ENCODE measurements around the gene PARP11.

Gene PARP11

DNA sequence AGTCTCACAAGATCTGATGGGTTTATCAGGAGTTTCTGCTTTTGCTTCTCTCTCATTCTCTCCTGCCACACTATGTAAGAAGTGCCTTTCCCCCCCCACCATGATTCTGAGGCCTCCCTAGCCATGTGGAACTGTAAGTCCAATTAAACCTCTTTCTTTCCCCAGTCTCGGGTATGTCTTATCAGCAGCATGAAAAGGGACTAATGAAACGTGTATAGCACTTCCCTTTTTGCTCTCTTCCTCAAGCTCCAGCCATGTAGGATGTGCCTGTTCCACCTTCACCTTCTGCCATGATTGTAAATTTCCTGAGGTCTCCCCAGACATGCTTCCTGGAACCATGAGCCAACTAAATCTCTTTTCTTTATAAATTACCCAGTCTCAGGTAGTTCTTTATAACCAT is 113.3 kb downstream of the PARP11 start:
- Histone ChIP-seq H3F3A (ENCODE audit: insufficient read depth) (no peaks in the 10 kb centered on the region), H3K9me3 (ENCODE audit: insufficient read depth, low read length) (no peaks in the 10 kb centered on the region; the same call in 1 of the 2 replicates), H3K4me3 (ENCODE audit: insufficient read depth, low read length, poor library complexity, severe bottlenecking) (no peak overlapping the region), H3K79me2 (ENCODE audit: insufficient read depth, low read length) (no peaks in the 10 kb centered on the region), H3K4me2 (ENCODE audit: low read depth, low read length, poor library complexity, severe bottlenecking) (no peak overlapping the region), H3K27ac (ENCODE audit: low read depth, low read length) (no peak overlapping the region), H3K36me3 (ENCODE audit: low read length) (no peaks in the 10 kb centered on the region), H2AFZ (ENCODE audit: low read depth, low read length, severe bottlenecking) (no peak overlapping the region), H3K27me3 (ENCODE audit: low read length) (no peaks in the 10 kb centered on the region), H4K20me1 (ENCODE audit: low read depth, low read length) (no peaks in the 10 kb centered on the region), H3K9ac (ENCODE audit: low read length) (no peak overlapping the region), H3K9me2 (replicated peaks; ENCODE audit: insufficient read depth, low read length) (no peaks in the 10 kb centered on the region)
- TF ChIP-seq EZH2phosphoT487 (conservative IDR thresholded peaks at IDR 0.05; ENCODE audit: low read length), result no peak
- TF ChIP-seq, protein P1, sequence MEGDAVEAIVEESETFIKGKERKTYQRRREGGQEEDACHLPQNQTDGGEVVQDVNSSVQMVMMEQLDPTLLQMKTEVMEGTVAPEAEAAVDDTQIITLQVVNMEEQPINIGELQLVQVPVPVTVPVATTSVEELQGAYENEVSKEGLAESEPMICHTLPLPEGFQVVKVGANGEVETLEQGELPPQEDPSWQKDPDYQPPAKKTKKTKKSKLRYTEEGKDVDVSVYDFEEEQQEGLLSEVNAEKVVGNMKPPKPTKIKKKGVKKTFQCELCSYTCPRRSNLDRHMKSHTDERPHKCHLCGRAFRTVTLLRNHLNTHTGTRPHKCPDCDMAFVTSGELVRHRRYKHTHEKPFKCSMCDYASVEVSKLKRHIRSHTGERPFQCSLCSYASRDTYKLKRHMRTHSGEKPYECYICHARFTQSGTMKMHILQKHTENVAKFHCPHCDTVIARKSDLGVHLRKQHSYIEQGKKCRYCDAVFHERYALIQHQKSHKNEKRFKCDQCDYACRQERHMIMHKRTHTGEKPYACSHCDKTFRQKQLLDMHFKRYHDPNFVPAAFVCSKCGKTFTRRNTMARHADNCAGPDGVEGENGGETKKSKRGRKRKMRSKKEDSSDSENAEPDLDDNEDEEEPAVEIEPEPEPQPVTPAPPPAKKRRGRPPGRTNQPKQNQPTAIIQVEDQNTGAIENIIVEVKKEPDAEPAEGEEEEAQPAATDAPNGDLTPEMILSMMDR (IDR thresholded peaks at IDR 0.05; ENCODE audit: insufficient read depth, low read length, poor library complexity, severe bottlenecking), result no peak
